Measurements from ENCODE around the gene TMEM51. TPM values are rescaled to one million over a fixed set of nuclear protein-coding genes. Genes with fewer than 3 reads are reported as not detected.

Gene TMEM51
- total RNA-seq, 1 donor from 2014 or later, result 4.7 TPM

- Histone ChIP-seq H3K4me3 (ENCODE audit: low read length in 3 of 3) (no peak overlapping the region), H3K4me1 (ENCODE audit: control insufficient read depth in 3 of 3, insufficient read depth in 3 of 3, low read length in 3 of 3) (no peaks in the 10 kb centered on the region), H3K9me3 (ENCODE audit: control insufficient read depth in 3 of 3, low read length in 3 of 3) (no peaks in the 10 kb centered on the region)
These were observed 15.7 kb upstream of the TMEM51 start for GRCh38 chr1:15137809-15138208.

GRCh38 chr1:15139654-15140350, 13.7 kb upstream of the TMEM51 start:
- H3K27ac ChIP-seq (ENCODE audit: low read depth, low read length), result no peak overlapping the region
- no peaks in the 10 kb centered on the region for H3K36me3 ChIP-seq (ENCODE audit: control insufficient read depth in 3 of 3, insufficient read depth in 3 of 3, low read length in 3 of 3)

More at GRCh38 chr1:15137809-15138208, 15.7 kb upstream of the TMEM51 start:
- Histone ChIP-seq H3K27ac (ENCODE audit: low read depth, low read length) (no peak overlapping the region), H3K27me3 (ENCODE audit: control insufficient read depth in 3 of 3, insufficient read depth in 3 of 3, low read length in 3 of 3) (peaks cover 7 to 16% (median 11%) of the 10 kb centered on the region in 3 donors), H3K36me3 (ENCODE audit: control insufficient read depth in 3 of 3, insufficient read depth in 3 of 3, low read length in 3 of 3) (no peaks in the 10 kb centered on the region), H3K9ac (ENCODE audit: low read depth in 1 of 3, low read length in 3 of 3) (no peak overlapping the region)

DNA sequence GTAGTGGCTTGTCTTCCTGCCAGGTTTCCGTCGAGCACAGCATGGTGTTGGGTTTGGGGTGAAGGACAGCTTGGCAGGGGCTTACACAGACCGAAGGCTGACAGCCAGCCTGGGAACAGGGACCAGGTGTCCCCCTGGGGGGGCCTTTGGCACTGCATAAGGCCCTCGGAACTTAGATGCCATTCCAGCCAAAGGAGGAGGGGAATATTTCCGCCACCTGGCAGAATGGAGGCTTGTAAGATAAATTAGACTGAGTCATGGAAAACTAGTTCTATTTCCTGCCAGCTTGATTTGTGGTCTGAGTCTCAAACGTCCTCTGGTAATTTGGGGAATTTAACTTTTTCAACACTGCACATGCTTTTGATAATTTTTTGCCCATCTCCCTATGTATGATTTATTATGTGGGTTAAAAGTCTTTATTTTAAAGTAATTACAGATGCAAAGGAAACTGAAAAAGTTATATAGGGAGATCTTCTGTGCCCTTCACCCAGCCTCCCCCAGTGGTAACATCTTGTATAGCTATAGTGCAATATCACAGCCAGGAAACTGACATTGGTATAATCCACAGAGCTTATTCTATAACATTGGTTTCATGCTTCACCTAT, 11.5 kb upstream of the TMEM51 start:
- Histone ChIP-seq H3K9ac (ENCODE audit: low read depth in 1 of 3, low read length in 3 of 3) (no peak overlapping the region), H3K27me3 (ENCODE audit: control insufficient read depth in 3 of 3, insufficient read depth in 3 of 3, low read length in 3 of 3) (peaks cover 3 to 12% (median 7%) of the 10 kb centered on the region in 3 donors), H3K4me1 (ENCODE audit: control insufficient read depth in 3 of 3, insufficient read depth in 3 of 3, low read length in 3 of 3) (no peaks in the 10 kb centered on the region), H3K36me3 (ENCODE audit: control insufficient read depth in 3 of 3, insufficient read depth in 3 of 3, low read length in 3 of 3) (no peaks in the 10 kb centered on the region), H3K27ac (ENCODE audit: low read depth, low read length) (no peak overlapping the region), H3K4me3 (ENCODE audit: low read length in 3 of 3) (no peak overlapping the region), H3K9me3 (ENCODE audit: control insufficient read depth in 3 of 3, low read length in 3 of 3) (no peaks in the 10 kb centered on the region)

More at GRCh38 chr1:15139654-15140350, 13.7 kb upstream of the TMEM51 start:
- Histone ChIP-seq H3K9ac (ENCODE audit: low read depth in 1 of 3, low read length in 3 of 3) (no peak overlapping the region), H3K4me3 (ENCODE audit: low read length in 3 of 3) (no peak overlapping the region), H3K9me3 (ENCODE audit: control insufficient read depth in 3 of 3, low read length in 3 of 3) (no peaks in the 10 kb centered on the region), H3K4me1 (ENCODE audit: control insufficient read depth in 3 of 3, insufficient read depth in 3 of 3, low read length in 3 of 3) (no peaks in the 10 kb centered on the region), H3K27me3 (ENCODE audit: control insufficient read depth in 3 of 3, insufficient read depth in 3 of 3, low read length in 3 of 3) (peaks cover 4 to 12% (median 7%) of the 10 kb centered on the region in 3 donors)

DNA sequence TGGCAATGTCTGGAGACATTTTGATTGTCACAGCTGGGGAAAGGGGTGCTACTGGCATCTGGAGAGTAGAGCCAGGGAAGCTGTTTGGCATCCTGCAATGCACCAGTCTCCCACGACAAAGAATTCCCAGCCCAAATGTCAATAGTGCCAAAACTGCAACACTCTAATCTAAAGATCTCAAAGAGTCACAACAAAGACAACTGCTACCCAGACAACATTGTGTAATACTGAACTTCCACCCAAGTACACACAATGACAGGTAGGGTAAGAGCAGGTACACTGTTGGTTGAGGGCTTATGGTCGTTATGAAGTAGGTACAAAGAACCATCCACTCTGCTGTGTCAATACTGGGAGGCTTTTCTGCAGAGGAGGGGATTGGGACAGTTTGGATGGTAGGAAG, 8.2 kb upstream of the TMEM51 start:
- no peak overlapping the region for H3K4me3 ChIP-seq (ENCODE audit: low read length in 3 of 3)
- no peak overlapping the region for H3K27ac ChIP-seq (ENCODE audit: low read depth, low read length)
- no peaks in the 10 kb centered on the region for H3K9me3 ChIP-seq (ENCODE audit: control insufficient read depth in 3 of 3, low read length in 3 of 3)
- no peaks in the 10 kb centered on the region for H3K4me1 ChIP-seq (ENCODE audit: control insufficient read depth in 3 of 3, insufficient read depth in 3 of 3, low read length in 3 of 3)
- H3K36me3 ChIP-seq (ENCODE audit: control insufficient read depth in 3 of 3, insufficient read depth in 3 of 3, low read length in 3 of 3), result no peaks in the 10 kb centered on the region
- H3K27me3 ChIP-seq (ENCODE audit: control insufficient read depth in 3 of 3, insufficient read depth in 3 of 3, low read length in 3 of 3), result peaks cover 0 to 8% (median 2%) of the 10 kb centered on the region in 3 donors
- no peak overlapping the region for H3K9ac ChIP-seq (ENCODE audit: low read depth in 1 of 3, low read length in 3 of 3)

DNA sequence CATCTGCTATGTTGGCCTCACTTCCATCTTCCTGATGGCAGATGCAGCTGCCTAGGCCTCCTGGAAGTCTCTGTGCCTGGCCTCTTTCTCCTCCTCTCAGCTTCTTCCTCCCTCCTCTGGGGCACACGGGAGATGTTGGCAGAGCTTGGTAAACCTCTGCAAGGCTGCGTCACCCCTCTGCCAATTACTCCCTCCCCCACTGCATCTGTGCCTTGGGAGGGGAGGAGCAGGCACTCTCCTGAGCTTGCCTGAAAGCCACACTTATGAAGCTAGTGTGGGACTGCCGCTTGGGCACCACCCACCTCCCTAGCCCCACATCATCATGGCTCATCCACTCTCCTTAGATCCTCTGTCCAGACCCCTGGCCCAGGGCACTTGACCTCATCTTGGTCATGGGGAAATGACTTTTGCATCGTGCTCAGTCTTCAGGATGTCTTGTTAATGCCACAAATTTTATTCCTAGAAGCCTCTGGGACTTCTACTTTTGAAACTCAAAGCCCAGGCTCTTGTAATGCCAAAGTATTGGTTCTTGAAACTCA, 7.3 kb upstream of the TMEM51 start:
- Histone ChIP-seq H3K36me3 (ENCODE audit: control insufficient read depth in 3 of 3, insufficient read depth in 3 of 3, low read length in 3 of 3) (no peaks in the 10 kb centered on the region), H3K27ac (ENCODE audit: low read depth, low read length) (no peak overlapping the region), H3K4me3 (ENCODE audit: low read length in 3 of 3) (no peak overlapping the region), H3K9me3 (ENCODE audit: control insufficient read depth in 3 of 3, low read length in 3 of 3) (no peaks in the 10 kb centered on the region), H3K4me1 (ENCODE audit: control insufficient read depth in 3 of 3, insufficient read depth in 3 of 3, low read length in 3 of 3) (no peaks in the 10 kb centered on the region), H3K9ac (ENCODE audit: low read depth in 1 of 3, low read length in 3 of 3) (no peak overlapping the region), H3K27me3 (ENCODE audit: control insufficient read depth in 3 of 3, insufficient read depth in 3 of 3, low read length in 3 of 3) (peaks cover 0 to 8% (median 7%) of the 10 kb centered on the region in 3 donors)

DNA sequence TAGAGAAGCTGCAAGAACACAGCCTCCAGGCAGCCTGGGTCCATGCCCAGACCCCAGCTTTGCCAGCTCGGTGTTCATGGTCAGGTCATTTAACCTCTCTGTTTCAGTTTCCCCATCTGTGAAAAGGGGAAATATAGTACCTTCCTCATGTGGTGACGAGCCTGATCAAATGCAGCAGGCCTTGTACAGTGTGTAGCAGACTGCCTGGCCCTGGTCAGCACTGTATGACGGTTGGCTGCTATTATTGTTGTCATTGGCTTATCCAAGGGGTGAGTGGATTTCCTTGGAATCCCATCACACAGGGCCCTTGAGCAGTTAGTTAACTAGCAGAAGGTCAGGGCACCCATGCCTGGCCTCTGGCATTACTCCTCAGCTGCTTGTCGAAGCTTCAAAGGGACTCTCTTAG, 6.6 kb upstream of the TMEM51 start:
- H3K9ac ChIP-seq (ENCODE audit: low read depth in 1 of 3, low read length in 3 of 3), result no peak overlapping the region
- no peak overlapping the region for H3K27ac ChIP-seq (ENCODE audit: low read depth, low read length)
- H3K36me3 ChIP-seq (ENCODE audit: control insufficient read depth in 3 of 3, insufficient read depth in 3 of 3, low read length in 3 of 3), result no peaks in the 10 kb centered on the region
- H3K9me3 ChIP-seq (ENCODE audit: control insufficient read depth in 3 of 3, low read length in 3 of 3), result no peaks in the 10 kb centered on the region
- H3K27me3 ChIP-seq (ENCODE audit: control insufficient read depth in 3 of 3, insufficient read depth in 3 of 3, low read length in 3 of 3), result peaks cover 5 to 15% (median 12%) of the 10 kb centered on the region in 3 donors
- H3K4me3 ChIP-seq (ENCODE audit: low read length in 3 of 3), result no peak overlapping the region
- H3K4me1 ChIP-seq (ENCODE audit: control insufficient read depth in 3 of 3, insufficient read depth in 3 of 3, low read length in 3 of 3), result peaks cover 0 to 1% (median under 1%) of the 10 kb centered on the region in 3 donors

DNA sequence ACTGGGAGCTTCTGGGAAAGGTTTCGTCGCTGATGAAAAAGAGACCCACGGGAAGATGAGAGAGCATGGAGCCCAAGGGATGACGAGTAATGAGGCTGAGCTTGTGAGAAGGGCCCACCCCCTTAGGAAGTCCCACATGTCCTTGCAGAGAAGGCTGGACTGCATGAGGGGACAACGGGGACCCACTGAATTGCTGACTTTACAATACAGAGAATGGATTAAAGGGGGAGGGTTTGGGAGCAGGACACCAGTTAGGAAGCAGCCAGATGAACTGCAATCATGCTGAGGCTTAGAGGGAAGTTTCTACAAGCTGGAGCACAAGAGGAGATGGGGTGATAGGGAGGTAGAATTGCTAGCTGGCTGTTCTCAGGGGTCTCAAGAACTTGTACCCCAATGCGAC, 5.5 kb upstream of the TMEM51 start:
- no peak overlapping the region for H3K4me3 ChIP-seq (ENCODE audit: low read length in 3 of 3)
- peaks cover 3 to 9% (median 8%) of the 10 kb centered on the region in 3 donors for H3K4me1 ChIP-seq (ENCODE audit: control insufficient read depth in 3 of 3, insufficient read depth in 3 of 3, low read length in 3 of 3)
- H3K36me3 ChIP-seq (ENCODE audit: control insufficient read depth in 3 of 3, insufficient read depth in 3 of 3, low read length in 3 of 3), result no peaks in the 10 kb centered on the region
- H3K27me3 ChIP-seq (ENCODE audit: control insufficient read depth in 3 of 3, insufficient read depth in 3 of 3, low read length in 3 of 3), result peaks cover 7 to 21% (median 20%) of the 10 kb centered on the region in 3 donors
- H3K9ac ChIP-seq (ENCODE audit: low read depth in 1 of 3, low read length in 3 of 3), result no peak overlapping the region
- no peaks in the 10 kb centered on the region for H3K9me3 ChIP-seq (ENCODE audit: control insufficient read depth in 3 of 3, low read length in 3 of 3)
- no peak overlapping the region for H3K27ac ChIP-seq (ENCODE audit: low read depth, low read length)

GRCh38 chr1:15148475-15148874, 5.1 kb upstream of the TMEM51 start:
- no peak overlapping the region for H3K4me3 ChIP-seq (ENCODE audit: low read length in 3 of 3)
- H3K27ac ChIP-seq (ENCODE audit: low read depth, low read length), result no peak overlapping the region
- H3K9me3 ChIP-seq (ENCODE audit: control insufficient read depth in 3 of 3, low read length in 3 of 3), result no peaks in the 10 kb centered on the region
- H3K27me3 ChIP-seq (ENCODE audit: control insufficient read depth in 3 of 3, insufficient read depth in 3 of 3, low read length in 3 of 3), result peaks cover 7 to 23% (median 20%) of the 10 kb centered on the region in 3 donors
- peaks cover 7 to 14% (median 12%) of the 10 kb centered on the region in 3 donors for H3K4me1 ChIP-seq (ENCODE audit: control insufficient read depth in 3 of 3, insufficient read depth in 3 of 3, low read length in 3 of 3)
- no peaks in the 10 kb centered on the region for H3K36me3 ChIP-seq (ENCODE audit: control insufficient read depth in 3 of 3, insufficient read depth in 3 of 3, low read length in 3 of 3)
- no peak overlapping the region for H3K9ac ChIP-seq (ENCODE audit: low read depth in 1 of 3, low read length in 3 of 3)

- Histone ChIP-seq H3K4me1 (ENCODE audit: control insufficient read depth in 3 of 3, insufficient read depth in 3 of 3, low read length in 3 of 3) (peaks cover 7 to 14% (median 12%) of the 10 kb centered on the region in 3 donors), H3K36me3 (ENCODE audit: control insufficient read depth in 3 of 3, insufficient read depth in 3 of 3, low read length in 3 of 3) (no peaks in the 10 kb centered on the region), H3K9ac (ENCODE audit: low read depth in 1 of 3, low read length in 3 of 3) (no peak overlapping the region)
These were observed 4.6 kb upstream of the TMEM51 start for GRCh38 chr1:15148941-15149340.

GRCh38 chr1:15150376-15150775, 3.2 kb upstream of the TMEM51 start:
- H3K9ac ChIP-seq (ENCODE audit: low read depth in 1 of 3, low read length in 3 of 3), result no peak overlapping the region
- no peak overlapping the region for H3K27ac ChIP-seq (ENCODE audit: low read depth, low read length)
- peaks cover 18% of the 10 kb centered on the region in 3 donors for H3K4me1 ChIP-seq (ENCODE audit: control insufficient read depth in 3 of 3, insufficient read depth in 3 of 3, low read length in 3 of 3)
- H3K36me3 ChIP-seq (ENCODE audit: control insufficient read depth in 3 of 3, insufficient read depth in 3 of 3, low read length in 3 of 3), result no peaks in the 10 kb centered on the region
- H3K27me3 ChIP-seq (ENCODE audit: control insufficient read depth in 3 of 3, insufficient read depth in 3 of 3, low read length in 3 of 3), result peaks cover 14 to 31% (median 20%) of the 10 kb centered on the region in 3 donors
- H3K9me3 ChIP-seq (ENCODE audit: control insufficient read depth in 3 of 3, low read length in 3 of 3), result no peaks in the 10 kb centered on the region
- H3K4me3 ChIP-seq (ENCODE audit: low read length in 3 of 3), result no peak overlapping the region

More at GRCh38 chr1:15148941-15149340, 4.6 kb upstream of the TMEM51 start:
- no peaks in the 10 kb centered on the region for H3K9me3 ChIP-seq (ENCODE audit: control insufficient read depth in 3 of 3, low read length in 3 of 3)
- no peak overlapping the region for H3K27ac ChIP-seq (ENCODE audit: low read depth, low read length)
- no peak overlapping the region for H3K4me3 ChIP-seq (ENCODE audit: low read length in 3 of 3)
- peaks cover 9 to 25% (median 20%) of the 10 kb centered on the region in 3 donors for H3K27me3 ChIP-seq (ENCODE audit: control insufficient read depth in 3 of 3, insufficient read depth in 3 of 3, low read length in 3 of 3)

Measured in skeletal muscle tissue (tissue), 4 donors.